Measurements from ENCODE around the gene CTXN2.

CTXN2 gene

GRCh38 chr15:48153526-48153925 is 37.9 kb upstream of the CTXN2 start:
- no peaks in the 10 kb centered on the region for H3K9me3 ChIP-seq (ENCODE audit: severe bottlenecking)
- H3K4me3 ChIP-seq (ENCODE audit: low read depth, low read length) = no peak overlapping the region
- no peaks in the 10 kb centered on the region for H3K27me3 ChIP-seq (ENCODE audit: insufficient read depth, low read depth, severe bottlenecking)
- peaks cover 39% of the 10 kb centered on the region for H3K36me3 ChIP-seq
- no peak overlapping the region for H3K27ac ChIP-seq
- no peak for DNase-seq
- TF ChIP-seq CTCF (IDR thresholded peaks at IDR 0.05; ENCODE audit: low read depth, low read length) = no peak

- H3K27ac ChIP-seq = no peak overlapping the region
- H3K36me3 ChIP-seq = peaks cover 36% of the 10 kb centered on the region
- no peak for DNase-seq
- H3K4me3 ChIP-seq (ENCODE audit: low read depth, low read length) = no peak overlapping the region
- no peaks in the 10 kb centered on the region for H3K9me3 ChIP-seq (ENCODE audit: severe bottlenecking)
- TF ChIP-seq CTCF (IDR thresholded peaks at IDR 0.05; ENCODE audit: low read depth, low read length) = no peak
- H3K27me3 ChIP-seq (ENCODE audit: insufficient read depth, low read depth, severe bottlenecking) = no peaks in the 10 kb centered on the region
Observed at GRCh38 chr15:48168616-48169015, 22.8 kb upstream of the CTXN2 start.

GRCh38 chr15:48170981-48171380 is 20.5 kb upstream of the CTXN2 start:
- H3K27ac ChIP-seq = no peak overlapping the region
- H3K27me3 ChIP-seq (ENCODE audit: insufficient read depth, low read depth, severe bottlenecking) = no peaks in the 10 kb centered on the region
- DNase-seq = no peak
- peaks cover 18% of the 10 kb centered on the region for H3K36me3 ChIP-seq
- no peak overlapping the region for H3K4me3 ChIP-seq (ENCODE audit: low read depth, low read length)
- H3K9me3 ChIP-seq (ENCODE audit: severe bottlenecking) = no peaks in the 10 kb centered on the region
- TF ChIP-seq CTCF (IDR thresholded peaks at IDR 0.05; ENCODE audit: low read depth, low read length) = no peak

GRCh38 chr15:48175126-48175525 is 16.3 kb upstream of the CTXN2 start:
- peaks cover 2% of the 10 kb centered on the region; the same call in 1 of the 2 replicates for H3K36me3 ChIP-seq
- H3K27ac ChIP-seq = no peak overlapping the region
- H3K9me3 ChIP-seq (ENCODE audit: severe bottlenecking) = no peaks in the 10 kb centered on the region
- H3K27me3 ChIP-seq (ENCODE audit: insufficient read depth, low read depth, severe bottlenecking) = no peaks in the 10 kb centered on the region
- DNase-seq = no peak
- H3K4me3 ChIP-seq (ENCODE audit: low read depth, low read length) = no peak overlapping the region
- no peak for TF ChIP-seq CTCF (IDR thresholded peaks at IDR 0.05; ENCODE audit: low read depth, low read length)

GRCh38 chr15:48176112-48176511 is 15.4 kb upstream of the CTXN2 start:
- no peak overlapping the region for H3K27ac ChIP-seq
- DNase-seq = no peak
- no peak overlapping the region for H3K4me3 ChIP-seq (ENCODE audit: low read depth, low read length)
- H3K9me3 ChIP-seq (ENCODE audit: severe bottlenecking) = no peaks in the 10 kb centered on the region
- peaks cover 2% of the 10 kb centered on the region; the same call in 1 of the 2 replicates for H3K36me3 ChIP-seq
- TF ChIP-seq CTCF (IDR thresholded peaks at IDR 0.05; ENCODE audit: low read depth, low read length) = no peak
- H3K27me3 ChIP-seq (ENCODE audit: insufficient read depth, low read depth, severe bottlenecking) = no peaks in the 10 kb centered on the region

- no peak for DNase-seq
- Histone ChIP-seq H3K36me3 (peaks cover 2% of the 10 kb centered on the region; the same call in 1 of the 2 replicates), H3K27ac (no peak overlapping the region), H3K9me3 (ENCODE audit: severe bottlenecking) (no peaks in the 10 kb centered on the region), H3K4me3 (ENCODE audit: low read depth, low read length) (peak overlapping the region; percentile 75), H3K27me3 (ENCODE audit: insufficient read depth, low read depth, severe bottlenecking) (no peaks in the 10 kb centered on the region)
- no peak for TF ChIP-seq CTCF (IDR thresholded peaks at IDR 0.05; ENCODE audit: low read depth, low read length)
Observed at GRCh38 chr15:48176957-48177356, 14.5 kb upstream of the CTXN2 start.

Measured in WERI-Rb-1 (cell line).